22Rv1 (cell line): ENCODE data around the gene S100A12.

Source experiments
- H3K27ac ChIP-seq: fragments of 450-650 bp; 2 replicates; pipeline ENCODE4 v1.5.1; 2017
- ZFX ChIP-seq: fragments of 450-650 bp; IDR thresholded peaks from 2 replicates; pipeline ENCODE4 v1.6.1; 2017; ENCODE audit warnings: antibody characterized with exemption, borderline replicate concordance
- TF ChIP-seq, protein P1 (sequence below): fragments of 450-650 bp; IDR thresholded peaks from 2 replicates; pipeline ENCODE4 v1.5.1; 2017; ENCODE audit warnings: mild to moderate bottlenecking

Gene S100A12

GRCh38 chr1:153372571-153372970 lies 2.9 kb downstream of the S100A12 start:
- no peak overlapping the region for H3K27ac ChIP-seq

DNA sequence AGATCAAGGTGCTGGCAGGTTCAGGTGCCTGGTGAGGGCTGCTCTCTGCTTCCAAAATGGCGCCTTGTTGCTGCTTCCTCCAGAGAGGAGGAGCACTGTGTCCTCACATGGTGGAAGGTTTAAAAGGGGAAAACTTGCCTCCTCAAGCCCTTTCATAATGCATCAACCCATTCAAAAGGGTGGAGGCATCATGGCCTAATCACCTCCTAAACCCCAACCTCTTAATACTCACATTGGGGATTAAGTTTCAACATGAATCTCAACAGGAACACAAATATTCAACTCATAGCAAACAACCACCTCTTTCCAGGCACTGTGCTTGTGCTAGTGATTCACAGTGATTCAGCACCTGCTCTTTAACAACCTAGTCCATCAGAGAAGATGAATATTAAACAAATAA lies 4.2 kb downstream of the S100A12 start:
- H3K27ac ChIP-seq, result no peak overlapping the region
- TF ChIP-seq, protein P1, sequence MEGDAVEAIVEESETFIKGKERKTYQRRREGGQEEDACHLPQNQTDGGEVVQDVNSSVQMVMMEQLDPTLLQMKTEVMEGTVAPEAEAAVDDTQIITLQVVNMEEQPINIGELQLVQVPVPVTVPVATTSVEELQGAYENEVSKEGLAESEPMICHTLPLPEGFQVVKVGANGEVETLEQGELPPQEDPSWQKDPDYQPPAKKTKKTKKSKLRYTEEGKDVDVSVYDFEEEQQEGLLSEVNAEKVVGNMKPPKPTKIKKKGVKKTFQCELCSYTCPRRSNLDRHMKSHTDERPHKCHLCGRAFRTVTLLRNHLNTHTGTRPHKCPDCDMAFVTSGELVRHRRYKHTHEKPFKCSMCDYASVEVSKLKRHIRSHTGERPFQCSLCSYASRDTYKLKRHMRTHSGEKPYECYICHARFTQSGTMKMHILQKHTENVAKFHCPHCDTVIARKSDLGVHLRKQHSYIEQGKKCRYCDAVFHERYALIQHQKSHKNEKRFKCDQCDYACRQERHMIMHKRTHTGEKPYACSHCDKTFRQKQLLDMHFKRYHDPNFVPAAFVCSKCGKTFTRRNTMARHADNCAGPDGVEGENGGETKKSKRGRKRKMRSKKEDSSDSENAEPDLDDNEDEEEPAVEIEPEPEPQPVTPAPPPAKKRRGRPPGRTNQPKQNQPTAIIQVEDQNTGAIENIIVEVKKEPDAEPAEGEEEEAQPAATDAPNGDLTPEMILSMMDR, result no peak
- no peak for TF ChIP-seq ZFX

More at GRCh38 chr1:153372571-153372970, 2.9 kb downstream of the S100A12 start:
- TF ChIP-seq, protein P1, result no peak
- TF ChIP-seq ZFX, result no peak

DNA sequence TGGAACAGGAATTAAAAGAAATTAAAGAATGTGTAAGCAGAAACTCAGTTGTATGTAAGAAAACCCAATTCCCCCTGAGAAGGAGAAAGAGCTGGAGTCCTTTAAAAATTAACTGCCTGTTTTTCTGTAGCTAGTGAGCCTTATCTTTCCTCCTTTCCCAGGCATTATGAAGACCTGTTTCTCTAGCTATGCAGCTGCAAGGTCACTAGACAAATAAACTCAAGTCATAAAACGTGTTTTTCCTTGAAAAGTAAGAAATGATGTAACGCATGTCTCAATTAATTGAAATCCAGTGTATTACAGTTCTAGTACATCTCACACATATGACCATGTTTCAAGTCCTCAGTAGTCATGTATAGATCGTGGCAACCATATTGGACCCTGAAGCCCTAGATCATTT lies 5.3 kb downstream of the S100A12 start:
- H3K27ac ChIP-seq, result no peak overlapping the region
- TF ChIP-seq ZFX, result no peak

DNA sequence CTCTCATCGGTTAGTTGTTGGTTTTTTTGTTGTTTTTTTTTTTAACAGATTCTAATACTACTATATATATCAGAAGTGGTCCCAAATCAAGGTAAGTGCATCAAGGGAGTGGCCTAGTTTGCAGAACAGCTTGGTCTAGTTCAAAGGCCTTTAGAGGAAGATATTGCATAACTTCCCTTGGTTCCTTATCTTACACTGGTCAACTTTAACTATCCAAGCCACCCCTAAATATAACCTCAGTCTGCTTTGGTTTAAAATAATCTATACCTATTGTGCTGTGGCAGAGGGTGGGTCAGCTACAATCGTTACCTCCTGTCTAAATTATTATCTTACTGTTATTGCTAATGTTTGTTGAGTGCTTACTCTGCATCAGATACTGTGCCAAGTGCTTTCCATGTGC lies 6.9 kb downstream of the S100A12 start:
- no peak overlapping the region for H3K27ac ChIP-seq
- no peak for TF ChIP-seq ZFX
- TF ChIP-seq, protein P1, result no peak

- H3K27ac ChIP-seq, result no peak overlapping the region
- TF ChIP-seq, protein P1, result no peak
- no peak for TF ChIP-seq ZFX
These were observed 8.3 kb downstream of the S100A12 start for GRCh38 chr1:153367090-153367489.

DNA sequence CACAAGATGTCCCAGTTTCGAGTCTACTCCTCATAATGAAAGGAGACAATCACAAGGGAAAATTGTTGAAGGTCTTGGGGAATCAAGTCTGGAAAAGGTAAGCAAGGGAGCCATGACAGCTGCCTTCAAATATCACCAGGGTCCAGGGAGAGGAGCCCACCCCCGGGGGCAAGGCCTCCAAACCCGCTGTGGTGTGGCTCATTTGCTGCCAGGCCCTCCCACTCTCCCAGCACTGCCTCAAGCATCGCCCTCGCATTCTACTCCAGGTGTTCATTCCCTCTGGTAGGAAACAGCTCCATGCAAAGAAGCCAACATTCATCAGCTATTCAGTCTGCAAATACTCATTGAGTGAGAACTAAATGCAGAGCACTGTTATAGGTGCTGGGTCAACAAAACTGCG lies 9.2 kb downstream of the S100A12 start:
- TF ChIP-seq ZFX, result no peak
- TF ChIP-seq, protein P1, result no peak
- no peak overlapping the region for H3K27ac ChIP-seq

DNA sequence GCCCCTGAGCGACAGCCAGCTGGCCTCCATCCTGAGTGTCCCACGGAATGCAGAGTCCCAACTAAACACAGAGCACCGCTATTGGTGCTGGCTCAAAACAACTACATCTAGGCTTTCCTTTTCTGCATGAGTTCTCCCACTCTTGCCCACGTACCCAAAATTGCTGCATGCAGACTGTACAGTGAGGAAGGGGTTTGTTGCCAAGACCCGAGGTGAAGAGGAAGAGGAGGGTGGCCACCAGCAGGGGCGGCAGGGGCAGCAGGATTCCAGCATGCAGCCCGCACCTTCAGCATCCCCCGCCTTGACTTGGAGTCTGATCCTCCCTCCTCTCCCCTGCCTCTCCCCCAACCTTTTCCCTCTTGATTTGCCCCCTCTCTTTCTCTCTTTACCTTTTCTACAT lies 9.7 kb downstream of the S100A12 start:
- no peak for TF ChIP-seq ZFX
- TF ChIP-seq, protein P1, result no peak

GRCh38 chr1:153364766-153365666 lies 10.4 kb downstream of the S100A12 start:
- no peak for TF ChIP-seq ZFX
- TF ChIP-seq, protein P1, result no peak
- H3K27ac ChIP-seq, result no peak overlapping the region

More for the DNA sequence above, 9.7 kb downstream of the S100A12 start:
- no peak overlapping the region for H3K27ac ChIP-seq
